Mesenchymal stem cell (in vitro differentiated cells and primary cell): Measurements from ENCODE around the gene SP1.
"Not testable (repeated sequence)": the region's sequence is repeated elsewhere in the genome, so short reads cannot be mapped to it uniquely, and the experiment has no call there.

Source experiments
- DNase-seq: peaks from one replicate; pipeline ENCODE4 v3.0.0-alpha.2; 2013
- H2AFZ ChIP-seq: one replicate; pipeline ENCODE4 v1.6.1; 2013; ENCODE audit warnings: low read depth, mild to moderate bottlenecking, control low read depth, inconsistent platforms, low read length, moderate library complexity
- H2AK5ac ChIP-seq: 2 replicates; pipeline ENCODE4 v1.6.1; 2013; ENCODE audit warnings: low read length, moderate library complexity, mild to moderate bottlenecking, inconsistent platforms; ENCODE audit not compliant: severe bottlenecking
- H2BK120ac ChIP-seq: one replicate; pipeline ENCODE4 v1.6.1; 2013; ENCODE audit warnings: low read depth, mild to moderate bottlenecking, inconsistent platforms, low read length, moderate library complexity
- H2BK12ac ChIP-seq, 2 experiments: one replicate each; pipeline ENCODE4 v1.6.1; 2013; ENCODE audit warnings: inconsistent platforms in 2 of 2, low read length in 2 of 2, mild to moderate bottlenecking in 2 of 2, moderate library complexity in 2 of 2, control low read depth in 1 of 2
- H2BK15ac ChIP-seq: one replicate; pipeline ENCODE4 v1.6.1; 2013; ENCODE audit warnings: mild to moderate bottlenecking, low read depth, inconsistent platforms; ENCODE audit not compliant: poor library complexity, severe bottlenecking
- H2BK5ac ChIP-seq: 2 replicates; pipeline ENCODE4 v1.6.1; 2013; ENCODE audit warnings: low read depth, mild to moderate bottlenecking, low read length, control low read depth, inconsistent platforms; ENCODE audit not compliant: poor library complexity, severe bottlenecking
- H3K14ac ChIP-seq, 2 experiments: one replicate each; pipeline ENCODE4 v1.6.1; 2013; ENCODE audit warnings: inconsistent platforms in 2 of 2, low read length in 2 of 2, control low read depth in 1 of 2, mild to moderate bottlenecking in 1 of 2, moderate library complexity in 1 of 2
- H3K18ac ChIP-seq, 2 experiments: one replicate each; pipeline ENCODE4 v1.6.1; 2013; ENCODE audit warnings: inconsistent platforms in 2 of 2, low read length in 2 of 2, control low read depth in 1 of 2, low read depth in 1 of 2, mild to moderate bottlenecking in 1 of 2
- H3K23ac ChIP-seq, 2 experiments: one replicate each; pipeline ENCODE4 v1.6.1; 2013; ENCODE audit warnings: inconsistent platforms in 2 of 2, low read length in 2 of 2, mild to moderate bottlenecking in 2 of 2, moderate library complexity in 2 of 2, control low read depth in 1 of 2
- H3K27ac ChIP-seq: 2 replicates; pipeline ENCODE4 v1.5.1; 2013; ENCODE audit warnings: mild to moderate bottlenecking, moderate library complexity, low read length, control low read depth, inconsistent platforms; ENCODE audit not compliant: poor library complexity, severe bottlenecking
- H3K27me3 ChIP-seq, 2 experiments: 2 replicates each; pipeline versions ENCODE4 v1.6.1 to v1.7.0; 2013; ENCODE audit warnings: low read length in 2 of 2, mild to moderate bottlenecking in 2 of 2, moderate library complexity in 2 of 2, control low read depth in 1 of 2, inconsistent platforms in 1 of 2; ENCODE audit not compliant: control insufficient read depth in 1 of 2, insufficient read depth in 1 of 2
- H3K36me3 ChIP-seq, 2 experiments: 2 replicates each; pipeline versions ENCODE4 v1.6.1 to v1.7.0; 2013; ENCODE audit warnings: low read length in 2 of 2, control low read depth in 1 of 2, inconsistent platforms in 1 of 2, low read depth in 1 of 2, mild to moderate bottlenecking in 1 of 2; ENCODE audit not compliant: insufficient read depth in 2 of 2, control insufficient read depth in 1 of 2
- H3K4ac ChIP-seq, 2 experiments: one replicate each; pipeline ENCODE4 v1.6.1; 2013; ENCODE audit warnings: inconsistent platforms in 2 of 2, low read length in 2 of 2, mild to moderate bottlenecking in 2 of 2, moderate library complexity in 2 of 2, control low read depth in 1 of 2, low read depth in 1 of 2
- H3K4me1 ChIP-seq: 2 replicates; pipeline ENCODE4 v1.6.1; 2013; ENCODE audit warnings: low read depth, low read length, control low read depth; ENCODE audit not compliant: control insufficient read depth, insufficient read depth
- H3K4me2 ChIP-seq: 2 replicates; pipeline ENCODE4 v1.6.1; 2013; ENCODE audit warnings: low read length, mild to moderate bottlenecking, inconsistent platforms; ENCODE audit not compliant: poor library complexity, severe bottlenecking
- H3K4me3 ChIP-seq, 2 experiments: 2 replicates each; pipeline versions ENCODE4 v1.5.1 to v1.7.0; 2013; ENCODE audit warnings: low read length in 2 of 2, mild to moderate bottlenecking in 2 of 2, control low read depth in 1 of 2, low read depth in 1 of 2; ENCODE audit not compliant: insufficient read depth in 1 of 2
- H3K79me1 ChIP-seq: replicated peaks from 2 replicates; pipeline ENCODE4 v1.6.1; 2013; ENCODE audit warnings: mild to moderate bottlenecking, control low read depth, low read length, inconsistent platforms; ENCODE audit not compliant: poor library complexity, severe bottlenecking
- H3K9ac ChIP-seq: 2 replicates; pipeline ENCODE4 v1.7.0; 2013; ENCODE audit warnings: mild to moderate bottlenecking, low read length, moderate library complexity
- H3K9me3 ChIP-seq: 2 replicates; pipeline ENCODE4 v1.7.0; 2013; ENCODE audit warnings: mild to moderate bottlenecking, low read length; ENCODE audit not compliant: control insufficient read depth
- H4K8ac ChIP-seq: one replicate; pipeline ENCODE4 v1.6.1; 2013; ENCODE audit warnings: inconsistent platforms, mild to moderate bottlenecking, low read length, moderate library complexity
- H4K91ac ChIP-seq: one replicate; pipeline ENCODE4 v1.6.1; 2013; ENCODE audit warnings: mild to moderate bottlenecking, low read length, inconsistent platforms
- WGBS: methylation state at CpG from one replicate; pipeline ENCODE4 v1.1.7; 2013; ENCODE audit warnings: mixed read lengths; 5-methylcytosine and 5-hydroxymethylcytosine counted together

Gene SP1

DNA sequence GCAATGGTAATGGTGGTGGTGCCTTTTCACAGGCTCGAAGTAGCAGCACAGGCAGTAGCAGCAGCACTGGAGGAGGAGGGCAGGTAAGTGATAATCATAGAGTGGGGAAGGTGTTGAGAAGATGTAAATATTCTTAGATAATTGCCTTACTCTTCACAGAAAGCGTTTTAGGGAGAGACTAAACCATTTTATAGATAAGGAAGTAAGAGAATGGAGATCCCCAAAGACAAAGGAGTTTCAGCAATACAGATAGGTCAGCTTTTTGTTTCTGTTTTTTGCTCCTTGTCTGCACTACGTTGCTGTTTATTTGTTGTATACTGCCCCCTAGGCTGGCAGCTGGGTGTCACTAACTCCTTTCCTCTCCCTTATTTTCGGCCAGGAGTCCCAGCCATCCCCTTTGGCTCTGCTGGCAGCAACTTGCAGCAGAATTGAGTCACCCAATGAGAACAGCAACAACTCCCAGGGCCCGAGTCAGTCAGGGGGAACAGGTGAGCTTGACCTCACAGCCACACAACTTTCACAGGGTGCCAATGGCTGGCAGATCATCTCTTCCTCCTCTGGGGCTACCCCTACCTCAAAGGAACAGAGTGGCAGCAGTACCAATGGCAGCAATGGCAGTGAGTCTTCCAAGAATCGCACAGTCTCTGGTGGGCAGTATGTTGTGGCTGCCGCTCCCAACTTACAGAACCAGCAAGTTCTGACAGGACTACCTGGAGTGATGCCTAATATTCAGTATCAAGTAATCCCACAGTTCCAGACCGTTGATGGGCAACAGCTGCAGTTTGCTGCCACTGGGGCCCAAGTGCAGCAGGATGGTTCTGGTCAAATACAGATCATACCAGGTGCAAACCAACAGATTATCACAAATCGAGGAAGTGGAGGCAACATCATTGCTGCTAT lies 2.0 kb downstream of the SP1 start:
- Histone ChIP-seq H2BK12ac (peak overlapping the region in 1 of 2 experiments; percentile 85), H2BK5ac (no peak overlapping the region), H3K36me3 (peaks cover 24 to 33% of the 10 kb centered on the region in 2 experiments), H2BK15ac (no peak overlapping the region), H3K27ac (peak overlapping the region; percentile 37), H2AFZ (no peak overlapping the region), H4K8ac (peak overlapping the region; percentile 45), H2AK5ac (peak overlapping the region; percentile 25), H2BK120ac (peak overlapping the region; percentile 42), H3K27me3 (no peaks in the 10 kb centered on the region), H3K23ac (peak overlapping the region in 1 of 2 experiments; percentile 28), H3K18ac (peak overlapping the region in 1 of 2 experiments; percentile 28), H3K79me1 (no peaks in the 10 kb centered on the region), H3K9ac (peak overlapping the region; percentile 84), H3K4me3 (peak overlapping the region in 1 of 2 experiments; percentile 77), H3K9me3 (no peaks in the 10 kb centered on the region), H3K4me1 (peaks cover 28% of the 10 kb centered on the region), H4K91ac (peak overlapping the region; percentile 3), H3K4ac (no peak overlapping the region), H3K14ac (no peak overlapping the region), H3K4me2 (peak overlapping the region; percentile 61)
- WGBS = 75% methylated on average over 8 of the region's 9 CpGs
- DNase-seq = peak; percentile 67

DNA sequence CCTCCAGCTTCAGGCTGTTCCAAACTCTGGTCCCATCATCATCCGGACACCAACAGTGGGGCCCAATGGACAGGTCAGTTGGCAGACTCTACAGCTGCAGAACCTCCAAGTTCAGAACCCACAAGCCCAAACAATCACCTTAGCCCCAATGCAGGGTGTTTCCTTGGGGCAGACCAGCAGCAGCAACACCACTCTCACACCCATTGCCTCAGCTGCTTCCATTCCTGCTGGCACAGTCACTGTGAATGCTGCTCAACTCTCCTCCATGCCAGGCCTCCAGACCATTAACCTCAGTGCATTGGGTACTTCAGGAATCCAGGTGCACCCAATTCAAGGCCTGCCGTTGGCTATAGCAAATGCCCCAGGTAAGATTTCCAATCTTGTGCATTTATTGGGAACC lies 3.3 kb downstream of the SP1 start:
- no peak overlapping the region for H2BK12ac ChIP-seq
- peak overlapping the region; percentile 71 for H3K4me2 ChIP-seq
- H3K4me3 ChIP-seq = peak overlapping the region in 1 of 2 experiments; percentile 70
- no peak for DNase-seq
- H2AFZ ChIP-seq = no peak overlapping the region
- H3K14ac ChIP-seq = peak overlapping the region in 1 of 2 experiments; percentile 67
- H3K27me3 ChIP-seq = no peaks in the 10 kb centered on the region
- no peak overlapping the region for H3K4ac ChIP-seq
- H3K79me1 ChIP-seq = no peaks in the 10 kb centered on the region
- no peak overlapping the region for H2BK120ac ChIP-seq
- peak overlapping the region in 1 of 2 experiments; percentile 84 for H3K23ac ChIP-seq
- H2BK5ac ChIP-seq = no peak overlapping the region
- WGBS = 96% methylated on average over 2 of the region's 2 CpGs
- peak overlapping the region; percentile 58 for H3K9ac ChIP-seq
- no peak overlapping the region for H3K18ac ChIP-seq
- peak overlapping the region; percentile 46 for H4K91ac ChIP-seq
- no peaks in the 10 kb centered on the region for H3K9me3 ChIP-seq
- peak overlapping the region; percentile 11 for H3K27ac ChIP-seq
- H2AK5ac ChIP-seq = no peak overlapping the region
- H3K36me3 ChIP-seq = peaks cover 24 to 37% of the 10 kb centered on the region in 2 experiments
- peak overlapping the region; percentile 1 for H2BK15ac ChIP-seq
- H3K4me1 ChIP-seq = peaks cover 29% of the 10 kb centered on the region
- H4K8ac ChIP-seq = no peak overlapping the region

DNA sequence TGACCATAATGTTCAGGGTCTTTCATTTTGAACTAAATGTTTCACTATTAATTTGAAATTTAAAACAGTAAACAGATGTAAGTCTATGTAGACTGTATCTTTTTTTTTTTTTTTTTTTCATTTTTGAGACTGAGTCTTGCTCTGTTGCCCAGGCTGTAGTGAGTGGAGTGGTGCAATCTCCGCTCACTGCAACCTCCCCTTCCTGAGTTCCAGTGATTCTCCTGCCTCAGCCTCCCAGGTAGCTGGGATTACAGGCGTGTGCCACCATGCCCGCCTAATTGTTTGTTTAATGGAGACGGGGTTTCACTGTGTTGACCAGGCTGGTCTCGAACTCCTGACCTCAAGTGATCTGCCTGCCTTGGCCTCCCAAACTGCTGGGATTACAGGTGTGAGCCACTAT lies 6.4 kb downstream of the SP1 start:
- H4K91ac ChIP-seq, H3K9me3 ChIP-seq, H3K14ac ChIP-seq, H3K79me1 ChIP-seq, H4K8ac ChIP-seq, H2AK5ac ChIP-seq, H2BK5ac ChIP-seq, DNase-seq, H3K27me3 ChIP-seq, H2AFZ ChIP-seq, H2BK15ac ChIP-seq, H3K23ac ChIP-seq, H3K4ac ChIP-seq, H2BK120ac ChIP-seq, H3K18ac ChIP-seq, H3K4me2 ChIP-seq: not testable (repeated sequence)
- Histone ChIP-seq H3K27ac (peak overlapping the region; percentile 85), H3K4me1 (peaks cover 35% of the 10 kb centered on the region), H3K4me3 (peak overlapping the region in 1 of 2 experiments; percentile 41), H3K36me3 (peaks cover 24 to 40% of the 10 kb centered on the region in 2 experiments), H3K9ac (peak overlapping the region; percentile 62), H2BK12ac (peak overlapping the region in 1 of 2 experiments; percentile 74)
- WGBS = 93% methylated on average over 5 of the region's 5 CpGs

DNA sequence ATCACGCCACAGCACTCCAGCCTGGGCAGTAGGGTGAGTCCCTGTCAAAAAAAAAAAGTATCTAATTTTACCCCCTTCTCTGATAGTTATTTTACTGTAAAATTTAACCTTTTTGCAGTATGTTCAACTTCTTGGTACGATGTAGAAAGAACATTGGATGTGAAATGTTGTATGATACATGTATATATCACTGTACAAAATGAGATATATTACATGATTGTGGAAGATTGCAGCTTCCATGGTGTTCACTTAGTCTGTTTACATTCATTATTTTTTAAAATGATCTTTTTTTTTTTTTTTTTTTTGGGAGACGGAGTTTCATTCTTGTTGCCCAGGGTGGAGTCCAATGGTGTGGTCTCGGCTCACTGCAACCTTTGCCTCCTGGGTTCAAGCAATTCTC lies 9.0 kb downstream of the SP1 start:
- H3K36me3 ChIP-seq = peaks cover 16 to 19% of the 10 kb centered on the region in 2 experiments
- no peak overlapping the region for H3K18ac ChIP-seq
- no peaks in the 10 kb centered on the region for H3K79me1 ChIP-seq
- H3K27ac ChIP-seq = peak overlapping the region; percentile 42
- no peak overlapping the region for H2BK12ac ChIP-seq
- no peak for DNase-seq
- no peak overlapping the region for H3K4me2 ChIP-seq
- WGBS = 100% methylated on average over 2 of the region's 4 CpGs
- no peak overlapping the region for H2AFZ ChIP-seq
- peak overlapping the region in 1 of 2 experiments; percentile 60 for H3K4me3 ChIP-seq
- no peak overlapping the region for H3K23ac ChIP-seq
- H2BK15ac ChIP-seq = no peak overlapping the region
- H3K4me1 ChIP-seq = peaks cover 18% of the 10 kb centered on the region
- peak overlapping the region; percentile 86 for H3K9ac ChIP-seq
- H3K27me3 ChIP-seq = no peaks in the 10 kb centered on the region
- no peak overlapping the region for H4K8ac ChIP-seq
- peak overlapping the region; percentile 54 for H2AK5ac ChIP-seq
- no peak overlapping the region for H2BK5ac ChIP-seq
- H4K91ac ChIP-seq = no peak overlapping the region
- no peaks in the 10 kb centered on the region for H3K9me3 ChIP-seq
- no peak overlapping the region for H3K4ac ChIP-seq
- no peak overlapping the region for H3K14ac ChIP-seq
- H2BK120ac ChIP-seq = no peak overlapping the region
